Activated T-helper 17 cell treated with anti-CD3 and anti-CD28 coated beads, Interleukin-2, amount 50 U/mL, for 72 hours (primary cell): Measurements from ENCODE around the gene OR51E2. TPM values are rescaled to one million over a fixed set of nuclear protein-coding genes. Genes with fewer than 3 reads are reported as not detected.

Experiments
- ATAC-seq: fragments of 150-1000 bp; cut with Tn5 transposase; replicated peaks from 2 replicates; pipeline ENCODE4 v1.10.0; 2021; ENCODE audit warnings: mild to moderate bottlenecking, moderate library complexity
- H3K27ac Mint-ChIP-seq: one replicate; pipeline ENCODE4 v1.8.0; 2022; ENCODE audit warnings: mixed read lengths
- H3K27me3 Mint-ChIP-seq: one replicate; pipeline ENCODE4 v1.8.0; 2022; ENCODE audit warnings: mixed read lengths
- H3K36me3 Mint-ChIP-seq: one replicate; pipeline ENCODE4 v1.8.0; 2022; ENCODE audit warnings: low read depth, mild to moderate bottlenecking, mixed read lengths
- H3K4me1 Mint-ChIP-seq: one replicate; pipeline ENCODE4 v1.8.0; 2022; ENCODE audit warnings: mixed read lengths
- H3K4me3 Mint-ChIP-seq: one replicate; pipeline ENCODE4 v1.8.0; 2022; ENCODE audit warnings: mild to moderate bottlenecking, mixed read lengths
- H3K9me3 Mint-ChIP-seq: one replicate; pipeline ENCODE4 v1.8.0; 2022; ENCODE audit warnings: mixed read lengths
- total RNA-seq, 2 donors: library from RNA; stranded (reverse); gene quantifications; one replicate each; pipeline ENCODE4 v1.2.3, GENCODE V29; 2022

Gene OR51E2
- total RNA-seq, 2 donors from 2014 or later = not detected

DNA sequence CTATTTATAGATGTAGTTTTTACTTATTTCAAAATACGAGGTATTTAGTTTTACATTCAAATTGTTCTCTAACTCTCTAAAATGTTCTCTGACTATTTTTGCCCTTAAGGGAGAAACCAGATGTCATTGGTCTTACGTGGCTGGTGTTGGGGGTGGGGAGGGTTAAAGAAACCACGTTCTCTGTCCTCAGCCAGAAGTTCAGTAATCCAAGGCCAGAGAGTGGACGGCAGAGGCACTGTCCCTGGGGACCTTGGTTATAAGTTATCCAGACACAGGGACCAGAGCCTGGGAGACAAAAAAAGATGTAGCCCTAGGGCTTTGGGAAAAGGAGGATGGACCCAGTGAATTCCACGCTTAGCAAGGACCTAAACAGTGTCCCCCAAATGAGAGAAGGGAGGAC is 54.6 kb downstream of the OR51E2 start:
- Mint-ChIP-seq H3K4me1 (no peaks in the 10 kb centered on the region), H3K36me3 (no peaks in the 10 kb centered on the region), H3K4me3 (no peak overlapping the region), H3K27ac (no peak overlapping the region), H3K27me3 (peaks cover 33% of the 10 kb centered on the region), H3K9me3 (no peaks in the 10 kb centered on the region)
- no peak for ATAC-seq

- no peak for ATAC-seq
- no peaks in the 10 kb centered on the region for H3K36me3 Mint-ChIP-seq
- H3K27me3 Mint-ChIP-seq = peaks cover 33% of the 10 kb centered on the region
- H3K4me1 Mint-ChIP-seq = no peaks in the 10 kb centered on the region
- no peak overlapping the region for H3K27ac Mint-ChIP-seq
- H3K9me3 Mint-ChIP-seq = no peaks in the 10 kb centered on the region
- no peak overlapping the region for H3K4me3 Mint-ChIP-seq
These were observed 55.6 kb downstream of the OR51E2 start for GRCh38 chr11:4642043-4642442.

GRCh38 chr11:4641501-4641900 is 56.2 kb downstream of the OR51E2 start:
- no peak for ATAC-seq
- Mint-ChIP-seq H3K27me3 (peaks cover 33% of the 10 kb centered on the region), H3K4me3 (no peak overlapping the region), H3K36me3 (no peaks in the 10 kb centered on the region), H3K9me3 (no peaks in the 10 kb centered on the region), H3K27ac (no peak overlapping the region), H3K4me1 (no peaks in the 10 kb centered on the region)

DNA sequence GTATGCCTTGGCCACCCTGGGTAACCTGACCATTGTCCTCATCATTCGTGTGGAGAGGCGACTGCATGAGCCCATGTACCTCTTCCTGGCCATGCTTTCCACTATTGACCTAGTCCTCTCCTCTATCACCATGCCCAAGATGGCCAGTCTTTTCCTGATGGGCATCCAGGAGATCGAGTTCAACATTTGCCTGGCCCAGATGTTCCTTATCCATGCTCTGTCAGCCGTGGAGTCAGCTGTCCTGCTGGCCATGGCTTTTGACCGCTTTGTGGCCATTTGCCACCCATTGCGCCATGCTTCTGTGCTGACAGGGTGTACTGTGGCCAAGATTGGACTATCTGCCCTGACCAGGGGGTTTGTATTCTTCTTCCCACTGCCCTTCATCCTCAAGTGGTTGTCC is 57.7 kb downstream of the OR51E2 start:
- no peak for ATAC-seq
- H3K27me3 Mint-ChIP-seq = peaks cover 27% of the 10 kb centered on the region
- H3K9me3 Mint-ChIP-seq = no peaks in the 10 kb centered on the region
- no peak overlapping the region for H3K4me3 Mint-ChIP-seq
- H3K4me1 Mint-ChIP-seq = no peaks in the 10 kb centered on the region
- H3K36me3 Mint-ChIP-seq = no peaks in the 10 kb centered on the region
- no peak overlapping the region for H3K27ac Mint-ChIP-seq

- no peak for ATAC-seq
These were observed 60.0 kb downstream of the OR51E2 start for GRCh38 chr11:4637662-4638047.

DNA sequence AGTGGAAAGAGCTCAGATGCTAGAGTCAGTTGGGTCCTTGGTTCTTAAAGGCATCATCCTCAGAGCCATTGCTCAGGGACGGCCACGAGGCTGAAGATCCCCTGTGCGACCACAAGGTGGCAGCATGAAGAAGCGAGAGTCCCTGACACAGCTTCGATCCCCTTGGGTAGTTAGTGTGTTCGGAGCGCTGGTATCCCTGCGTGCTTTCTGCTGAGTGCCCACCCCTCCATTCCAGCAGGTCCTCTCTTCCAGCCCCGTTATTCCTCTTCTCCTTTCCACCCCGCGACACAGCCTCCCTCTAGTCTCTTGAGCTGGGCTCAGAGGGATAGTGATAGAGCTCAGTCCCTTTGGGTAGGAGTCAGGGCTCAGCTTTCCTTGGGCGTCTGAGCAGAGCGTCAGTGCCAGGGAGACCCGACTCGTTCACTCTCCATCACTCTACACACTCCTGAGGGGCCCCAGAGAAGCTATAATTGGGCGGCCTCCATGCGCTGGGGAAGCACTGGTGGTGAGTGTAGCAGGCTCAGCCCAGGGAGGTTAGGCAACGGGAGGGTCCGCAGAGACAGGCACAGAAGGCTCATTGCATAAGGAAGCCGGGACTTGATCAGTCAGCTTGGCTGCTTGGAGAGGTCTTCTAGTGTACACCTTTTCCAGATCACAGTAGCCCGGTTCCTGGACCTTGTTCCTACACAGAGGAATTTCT is 60.5 kb downstream of the OR51E2 start, which contains the start of gene OR51D1:
Gene OR51D1, plus strand, starts transcription at position 516 of the 700 bp plus-strand sequence. CDS start 2,314 bp downstream, outside the sequence.
- Mint-ChIP-seq H3K27me3 (peaks cover 11% of the 10 kb centered on the region), H3K9me3 (no peaks in the 10 kb centered on the region), H3K27ac (no peak within 1 kb of the TSS), H3K4me1 (no peaks in the 10 kb centered on the region), H3K36me3 (no peaks in the 10 kb centered on the region), H3K4me3 (no peak within 1 kb of the TSS)
- peak; percentile 83 for ATAC-seq

More at GRCh38 chr11:4637662-4638047, 60.0 kb downstream of the OR51E2 start:
- H3K4me1 Mint-ChIP-seq = no peaks in the 10 kb centered on the region
- no peaks in the 10 kb centered on the region for H3K9me3 Mint-ChIP-seq
- H3K4me3 Mint-ChIP-seq = no peak overlapping the region
- no peaks in the 10 kb centered on the region for H3K36me3 Mint-ChIP-seq
- no peak overlapping the region for H3K27ac Mint-ChIP-seq
- H3K27me3 Mint-ChIP-seq = peaks cover 15% of the 10 kb centered on the region

GRCh38 chr11:4636136-4636535 is 61.5 kb downstream of the OR51E2 start:
- Mint-ChIP-seq H3K36me3 (no peaks in the 10 kb centered on the region), H3K4me3 (no peak overlapping the region), H3K27me3 (peaks cover 6% of the 10 kb centered on the region), H3K4me1 (no peaks in the 10 kb centered on the region), H3K9me3 (no peaks in the 10 kb centered on the region), H3K27ac (no peak overlapping the region)
- no peak for ATAC-seq

Other genes starting within 250 kb of the OR51E2 start
- gene OR52K2, start 248.6 kb downstream of the OR51E2 start, total RNA-seq = not detected
- gene OR52K1, start 215.2 kb downstream of the OR51E2 start, total RNA-seq = under 1 TPM in 1 of 2 donors, not detected in 1; 0.05 TPM
- gene OR52M1, start 152.7 kb downstream of the OR51E2 start, total RNA-seq = not detected
- not detected for gene OR52I2, start 116.1 kb downstream of the OR51E2 start, total RNA-seq
- under 1 TPM in 1 of 2 donors, not detected in 1; 0.13 TPM for gene OR52I1, start 103.8 kb downstream of the OR51E2 start, total RNA-seq
- 1 to 10 TPM; 5.3 to 7.9 TPM for gene TRIM68, start 89.6 kb downstream of the OR51E2 start, total RNA-seq
- gene OR51D1, start 60.4 kb downstream of the OR51E2 start, total RNA-seq = not detected
- gene OR51E1, start 53.9 kb downstream of the OR51E2 start, total RNA-seq = not detected
- gene MMP26, start 6.9 kb upstream of the OR51E2 start, total RNA-seq = not detected
- not detected for gene OR51F1, start 72.1 kb upstream of the OR51E2 start, total RNA-seq
- gene OR52R1, start 106.5 kb upstream of the OR51E2 start, total RNA-seq = not detected
- gene OR51F2, start 123.5 kb upstream of the OR51E2 start, total RNA-seq = not detected
- not detected for gene OR51S1, start 151.4 kb upstream of the OR51E2 start, total RNA-seq
- not detected for gene OR51T1, start 184.0 kb upstream of the OR51E2 start, total RNA-seq
- not detected for gene OR51A7, start 205.9 kb upstream of the OR51E2 start, total RNA-seq
- not detected for gene OR51G2, start 221.5 kb upstream of the OR51E2 start, total RNA-seq
- gene OR51G1, start 226.5 kb upstream of the OR51E2 start, total RNA-seq = not detected
- not detected for gene OR51A4, start 249.8 kb upstream of the OR51E2 start, total RNA-seq